OCI-LY1 (cell line): ENCODE data around the gene IFT52.

ENCODE experiments used
- EZH2 ChIP-seq: fragments of 200-600 bp; sonication (generic), shearing (Covaris generic); IDR thresholded peaks from 2 replicates; pipeline ENCODE4 v1.8.0; 2017; ENCODE audit warnings: borderline replicate concordance, mixed run types, mild to moderate bottlenecking, antibody characterized with exemption, low read length, moderate library complexity, mixed read lengths
- TF ChIP-seq, protein P1 (sequence below): fragments of 200-600 bp; sonication (generic), shearing (Covaris generic); IDR thresholded peaks from 2 replicates; pipeline ENCODE4 v1.5.1; 2017; ENCODE audit warnings: mild to moderate bottlenecking, antibody characterized with exemption, low read length, moderate library complexity, mixed read lengths

DNA sequence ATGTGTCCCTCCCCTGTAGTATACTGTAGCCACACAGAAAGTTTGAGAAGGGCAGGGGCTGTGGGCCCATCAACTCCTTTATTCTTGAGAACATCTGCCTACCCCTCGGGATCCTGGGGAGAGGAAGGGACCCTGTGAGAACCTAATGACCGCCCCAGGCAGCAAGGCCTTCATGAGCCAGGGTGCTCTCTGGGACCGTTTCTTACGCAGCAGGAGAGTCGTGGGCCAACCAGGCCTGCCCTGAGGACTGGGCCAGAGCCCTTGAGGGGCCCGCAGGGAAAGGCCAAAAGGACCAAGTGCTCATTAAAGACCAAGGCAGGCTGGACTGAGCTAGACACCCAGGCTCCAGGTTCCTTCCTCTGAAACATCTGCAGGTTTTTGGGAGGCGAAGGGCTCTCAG is 26.7 kb upstream of the IFT52 start:
- TF ChIP-seq, protein P1, sequence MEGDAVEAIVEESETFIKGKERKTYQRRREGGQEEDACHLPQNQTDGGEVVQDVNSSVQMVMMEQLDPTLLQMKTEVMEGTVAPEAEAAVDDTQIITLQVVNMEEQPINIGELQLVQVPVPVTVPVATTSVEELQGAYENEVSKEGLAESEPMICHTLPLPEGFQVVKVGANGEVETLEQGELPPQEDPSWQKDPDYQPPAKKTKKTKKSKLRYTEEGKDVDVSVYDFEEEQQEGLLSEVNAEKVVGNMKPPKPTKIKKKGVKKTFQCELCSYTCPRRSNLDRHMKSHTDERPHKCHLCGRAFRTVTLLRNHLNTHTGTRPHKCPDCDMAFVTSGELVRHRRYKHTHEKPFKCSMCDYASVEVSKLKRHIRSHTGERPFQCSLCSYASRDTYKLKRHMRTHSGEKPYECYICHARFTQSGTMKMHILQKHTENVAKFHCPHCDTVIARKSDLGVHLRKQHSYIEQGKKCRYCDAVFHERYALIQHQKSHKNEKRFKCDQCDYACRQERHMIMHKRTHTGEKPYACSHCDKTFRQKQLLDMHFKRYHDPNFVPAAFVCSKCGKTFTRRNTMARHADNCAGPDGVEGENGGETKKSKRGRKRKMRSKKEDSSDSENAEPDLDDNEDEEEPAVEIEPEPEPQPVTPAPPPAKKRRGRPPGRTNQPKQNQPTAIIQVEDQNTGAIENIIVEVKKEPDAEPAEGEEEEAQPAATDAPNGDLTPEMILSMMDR, result no peak
- TF ChIP-seq EZH2, result no peak
